GM12878 (cell line): ENCODE data around the gene ASIC4. TPM values are rescaled to one million over a fixed set of nuclear protein-coding genes. Genes with fewer than 3 reads are reported as not detected.

ENCODE experiments used
- ATAC-seq: fragments of 200-7000 bp; cut with Tn5 transposase; 3 replicates; pipeline ENCODE4 v1.9.1; 2020; ENCODE audit warnings: mild to moderate bottlenecking, moderate library complexity
- BruUV-seq: library from RNA; stranded (reverse); fragments of 400-500 nt; replicated peaks from 2 replicates; lab custom pipeline; 2021; lab: Mats Ljungman, UMichigan
- CTCF ChIA-PET: fragments of 300-600 bp; sonication (Branson Sonifier 250); formaldehyde crosslinking; extraction: SDS; loops from one replicate; lab custom pipeline; 2021; ENCODE audit warnings: inconsistent platforms; lab: Yijun Ruan, JAX
- POLR2A ChIA-PET: fragments of 350-600 bp; formaldehyde crosslinking; extraction: SDS; loops from one replicate; lab custom pipeline; 2021; ENCODE audit warnings: inconsistent platforms; lab: Charles Lee
- RAD21 ChIA-PET: fragments of 300-600 bp; sonication (Branson Sonifier 250); formaldehyde crosslinking; loops from one replicate; lab custom pipeline; 2023; ENCODE audit warnings: antibody characterized with exemption; ENCODE audit not compliant: unreplicated experiment; lab: Charles Lee
- SMC1A ChIA-PET: fragments of 300-600 bp; sonication (Branson Sonifier 250); formaldehyde crosslinking; loops from one replicate; lab custom pipeline; 2023; ENCODE audit not compliant: unreplicated experiment, uncharacterized antibody; lab: Charles Lee
- DNase-seq: peaks from one replicate; pipeline ENCODE4 v3.0.0-alpha.2; 2011; ENCODE audit warnings: low read depth, low spot score
- FAIRE-seq: peaks from 3 replicates; lab custom pipeline; 2011; peaks lifted over from hg19 to GRCh38; lab: Jason Lieb, UNC
- H2AFZ ChIP-seq: 2 replicates; pipeline ENCODE4 v1.6.0; 2011; ENCODE audit warnings: low read depth, low read length, control low read depth; ENCODE audit not compliant: control insufficient read depth
- H3K27ac ChIP-seq: 2 replicates; pipeline ENCODE4 v1.5.1; 2011; ENCODE audit warnings: control low read depth; ENCODE audit not compliant: control insufficient read depth, insufficient read depth
- H3K27me3 ChIP-seq, 2 experiments: replicated peaks in 1 of 2; 2 replicates each; pipeline versions ENCODE4 v1.6.0 to v1.6.1; 2011; ENCODE audit warnings: low read length in 1 of 2; ENCODE audit not compliant: control insufficient read depth in 2 of 2, insufficient read depth in 2 of 2
- H3K36me3 ChIP-seq, 2 experiments: 2 replicates each; pipeline ENCODE4 v1.5.1; 2011; ENCODE audit warnings: low read length in 1 of 2; ENCODE audit not compliant: control insufficient read depth in 2 of 2, insufficient read depth in 2 of 2
- H3K4me1 ChIP-seq: 2 replicates; pipeline ENCODE4 v1.6.1; 2011; ENCODE audit warnings: mild to moderate bottlenecking, low read length, moderate library complexity, mixed read lengths; ENCODE audit not compliant: control insufficient read depth, insufficient read depth
- H3K4me2 ChIP-seq: 2 replicates; pipeline ENCODE4 v1.6.0; 2011; ENCODE audit warnings: control low read depth; ENCODE audit not compliant: control insufficient read depth, insufficient read depth
- H3K4me3 ChIP-seq: fragments of 200-600 bp; sonication (generic); 2 replicates; pipeline ENCODE4 v1.5.1; 2016
- H3K79me2 ChIP-seq: 2 replicates; pipeline ENCODE4 v1.6.0; 2011; ENCODE audit warnings: low read length; ENCODE audit not compliant: control insufficient read depth, insufficient read depth
- H3K9ac ChIP-seq: 2 replicates; pipeline ENCODE4 v1.8.0; 2011; ENCODE audit warnings: low read length, control low read depth, mixed read lengths; ENCODE audit not compliant: control insufficient read depth, insufficient read depth
- H3K9me3 ChIP-seq: replicated peaks from 3 replicates; pipeline ENCODE4 v1.5.1; 2011; ENCODE audit warnings: mild to moderate bottlenecking, low read length; ENCODE audit not compliant: control insufficient read depth, insufficient read depth
- H4K20me1 ChIP-seq: 2 replicates; pipeline ENCODE4 v1.6.0; 2011; ENCODE audit not compliant: control insufficient read depth, insufficient read depth
- BMI1 ChIP-seq: fragments of 450-650 bp; IDR thresholded peaks from 2 replicates; pipeline ENCODE4 v1.6.1; 2016; ENCODE audit warnings: mild to moderate bottlenecking, moderate library complexity, borderline replicate concordance
- CREM ChIP-seq: IDR thresholded peaks from 2 replicates; pipeline ENCODE4 v1.6.1; 2014; ENCODE audit warnings: antibody characterized with exemption, low read depth
- FOS ChIP-seq: IDR thresholded peaks from 3 replicates; pipeline ENCODE4 v1.6.1; 2011; ENCODE audit warnings: borderline replicate concordance; ENCODE audit not compliant: insufficient read length; ENCODE audit errors: extremely low read depth
- HDAC2 ChIP-seq: fragments of 200-600 bp; sonication (generic); IDR thresholded peaks from 2 replicates; pipeline ENCODE4 v1.6.1; 2017
- NBN ChIP-seq: fragments of 450-650 bp; IDR thresholded peaks from 2 replicates; pipeline ENCODE4 v1.6.1; 2016
- RELA ChIP-seq: fragments of 450-650 bp; IDR thresholded peaks from 2 replicates; pipeline ENCODE4 v1.8.0; 2014; ENCODE audit warnings: borderline replicate concordance; ENCODE audit not compliant: partially characterized antibody
- SIX5 ChIP-seq: IDR thresholded peaks from 2 replicates; pipeline ENCODE4 v1.6.1; 2011; ENCODE audit warnings: mild to moderate bottlenecking, low read depth, low read length, moderate library complexity; ENCODE audit not compliant: severe bottlenecking
- SPI1 ChIP-seq: IDR thresholded peaks from 2 replicates; pipeline ENCODE4 v1.6.1; 2011; ENCODE audit warnings: low read depth, mild to moderate bottlenecking, low read length, moderate library complexity, borderline replicate concordance; ENCODE audit not compliant: insufficient read depth
- TCF12 ChIP-seq: IDR thresholded peaks from 2 replicates; pipeline ENCODE4 v1.6.1; 2011; ENCODE audit warnings: low read depth, mild to moderate bottlenecking, low read length
- WRNIP1 ChIP-seq: IDR thresholded peaks from 2 replicates; pipeline ENCODE4 v1.6.1; 2011; ENCODE audit warnings: low read depth, low read length, improper control_type of control experiment, borderline replicate concordance
- ZNF207 ChIP-seq: fragments of 450-650 bp; IDR thresholded peaks from 2 replicates; pipeline ENCODE4 v1.6.1; 2014; ENCODE audit warnings: antibody characterized with exemption, mild to moderate bottlenecking, borderline replicate concordance
- ZNF592 ChIP-seq: fragments of 450-650 bp; IDR thresholded peaks from 2 replicates; pipeline ENCODE4 v1.6.1; 2017; ENCODE audit warnings: mild to moderate bottlenecking, moderate library complexity
- WGBS: methylation state at CpG from one replicate; pipeline ENCODE4 v1.1.6; 2016; ENCODE audit warnings: low lambda C conversion rate; ENCODE audit not compliant: insufficient replicate concordance, insufficient coverage; ENCODE audit errors: missing lambda C conversion rate; 5-methylcytosine and 5-hydroxymethylcytosine counted together
- in situ Hi-C: fragments of 300-500 bp; cut with MboI; formaldehyde crosslinking; loops from 9 replicates; pipeline ENCODE4 v1.14.3; 2018; ENCODE audit warnings: mixed read lengths
- intact Hi-C: fragments of 100-400 bp; cut with micrococcal nuclease; formaldehyde crosslinking; loops from one replicate; pipeline ENCODE4 v1.14.2; 2022; ENCODE audit not compliant: unreplicated experiment
- polyA plus RNA-seq, 11 experiments: library from polyadenylated mRNA; depleted of rRNA in 4 of 11; unstranded in 6 of 11; stranded (reverse) in 5 of 11; fragments of >200 nt; fragmentation: Nextera tagmentation in 4 of 11; fragmentation: Illumina TruSeq in 1 of 11; extraction: Ambion mirVana in 4 of 11; extraction: Trizol in 1 of 11; gene quantifications; 1 replicate in 1 of 11; 2 replicates in 10 of 11; pipeline versions ENCODE4 v1.2.1 to v1.2.3, GENCODE V29; 2011 to 2016; ENCODE audit warnings: inconsistent platforms in 2 of 11, missing spikeins in 2 of 11, low read depth in 1 of 11
- total RNA-seq, 4 experiments: library from RNA; depleted of rRNA in 3 of 4; stranded (reverse); fragments of >200 nt in 3 of 4; fragmentation: Illumina TruSeq in 1 of 4; extraction: Trizol in 1 of 4; gene quantifications; 2 replicates each; pipeline versions ENCODE4 v1.2.1 to v1.2.3, GENCODE V29; 2013 to 2021

ASIC4 gene
- total and polyA plus RNA-seq, 10 of the 15 experiments (the other 5 are each of a cell fraction or from before 2014, with no cell fraction given): 0.01 TPM; not detected in 9

GRCh38 chr2:219476652-219477151 lies 37.6 kb upstream of the ASIC4 start:
- RAD21 ChIA-PET: interaction anchor here (2.0 kb wide), 1 partner anchor 54 kb away, joined by 7 read pairs; no protein-coding TSS in a partner anchor

DNA sequence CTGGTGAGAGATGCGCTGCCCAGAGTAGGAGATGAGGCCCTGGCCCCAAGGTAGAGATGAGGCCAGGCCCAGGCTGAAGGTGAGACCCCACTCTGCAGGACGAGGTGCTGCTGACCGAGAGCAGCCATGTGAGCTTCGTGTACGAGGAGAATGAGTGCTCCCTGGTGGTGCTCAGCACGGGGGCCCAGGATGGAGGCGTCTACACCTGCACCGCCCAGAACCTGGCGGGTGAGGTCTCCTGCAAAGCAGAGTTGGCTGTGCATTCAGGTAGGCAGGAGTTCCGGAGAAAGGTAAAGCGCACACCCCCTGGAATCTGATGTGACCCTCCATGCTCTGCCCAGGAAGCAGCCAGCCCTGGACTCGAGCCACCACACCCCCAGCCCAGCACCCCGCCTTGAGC lies 37.1 kb upstream of the ASIC4 start:
- ChIA-PET POLR2A (no interaction called here), RAD21 (interaction anchor here (2.0 kb wide), 1 partner anchor 53 kb away, joined by 7 read pairs; no protein-coding TSS in a partner anchor), SMC1A (no interaction called here), CTCF (interaction anchor here (4.0 kb wide), 1 partner anchor 51 kb away, joined by 25 read pairs; no protein-coding TSS in a partner anchor)
- ATAC-seq: no peak
- no peaks in the 10 kb centered on the region for H3K4me1 ChIP-seq
- H3K9me3 ChIP-seq: no peaks in the 10 kb centered on the region
- no peaks in the 10 kb centered on the region for H3K79me2 ChIP-seq
- no peak overlapping the region for H3K4me3 ChIP-seq
- no peaks in the 10 kb centered on the region for H4K20me1 ChIP-seq
- no peak overlapping the region for H3K27ac ChIP-seq
- no peak for FAIRE-seq
- no peak for DNase-seq
- no peak overlapping the region for H2AFZ ChIP-seq
- intact Hi-C loops (loop anchor here (10.0 kb wide), 1 partner anchor 158 kb away; no protein-coding TSS in a partner anchor), in situ Hi-C loops (no loop called here)
- H3K36me3 ChIP-seq: no peaks in the 10 kb centered on the region
- no peak overlapping the region for H3K9ac ChIP-seq
- H3K27me3 ChIP-seq: no peaks in the 10 kb centered on the region; a peak in 2 of 4 replicates
- no TSS peak for BruUV-seq
- 42% methylated on average over 12 of the region's 13 CpGs for WGBS
- H3K4me2 ChIP-seq: no peak overlapping the region
- no peak for TF ChIP-seq BMI1
- TF ChIP-seq ZNF592: no peak
- no peak for TF ChIP-seq SIX5
- no peak for TF ChIP-seq FOS
- no peak for TF ChIP-seq RELA
- TF ChIP-seq ZNF207: no peak
- TF ChIP-seq SPI1: no peak
- TF ChIP-seq WRNIP1: no peak
- TF ChIP-seq CREM: no peak
- no peak for TF ChIP-seq NBN

More at GRCh38 chr2:219476652-219477151, 37.6 kb upstream of the ASIC4 start:
- Histone ChIP-seq H3K4me3 (no peak overlapping the region), H3K27ac (no peak overlapping the region), H3K9ac (no peak overlapping the region), H4K20me1 (no peaks in the 10 kb centered on the region), H2AFZ (no peak overlapping the region), H3K36me3 (no peaks in the 10 kb centered on the region), H3K79me2 (no peaks in the 10 kb centered on the region), H3K4me1 (no peaks in the 10 kb centered on the region), H3K9me3 (no peaks in the 10 kb centered on the region), H3K27me3 (no peaks in the 10 kb centered on the region; a peak in 2 of 4 replicates), H3K4me2 (no peak overlapping the region)
- ATAC-seq (no peak), FAIRE-seq (no peak), DNase-seq (no peak)
- no TSS peak for BruUV-seq
- intact Hi-C loops: loop anchor here (10.0 kb wide), 1 partner anchor 158 kb away; no protein-coding TSS in a partner anchor
- in situ Hi-C loops: no loop called here
- CTCF ChIA-PET: interaction anchor here (1.2 to 4.0 kb wide), 3 partner anchors 13 to 52 kb away, joined by 3 to 25 read pairs (median 4); no protein-coding TSS in a partner anchor
- POLR2A ChIA-PET: no interaction called here
- WGBS: 29% methylated on average over 12 of the region's 16 CpGs
- TF ChIP-seq HDAC2: no peak
- no peak for TF ChIP-seq TCF12
- SMC1A ChIA-PET: interaction anchor here (0.6 kb wide), 1 partner anchor 202 kb away, joined by 3 read pairs; no protein-coding TSS in a partner anchor
